BLaER1 treated with 17β-estradiol and CSF1 and Interleukin-3, amounts not matched to agents 10 nM and 100 nM (cell line): Measurements from ENCODE around the gene BTNL9.
A peak's percentile ranks its signal among the peaks of the same experiment; 100 is the strongest.

Experiments
- H3K27ac ChIP-seq, 11 experiments: shearing (Covaris generic); formaldehyde crosslinking; 2 replicates each; pipeline ENCODE4 v1.8.1; 2022
- H3K27me3 ChIP-seq, 11 experiments: shearing (Covaris generic); formaldehyde crosslinking; 2 replicates each; pipeline ENCODE4 v1.8.1; 2022
- H3K36me3 ChIP-seq, 11 experiments: shearing (Covaris generic); formaldehyde crosslinking; 2 replicates each; pipeline ENCODE4 v1.8.1; 2022
- H3K4me1 ChIP-seq, 10 experiments: shearing (Covaris generic); formaldehyde crosslinking; 2 replicates each; pipeline ENCODE4 v1.8.1; 2022
- H3K4me2 ChIP-seq, 11 experiments: shearing (Covaris generic); formaldehyde crosslinking; 2 replicates each; pipeline ENCODE4 v1.8.1; 2022
- H3K4me3 ChIP-seq, 10 experiments: shearing (Covaris generic); formaldehyde crosslinking; 2 replicates each; pipeline ENCODE4 v1.8.1; 2022
- H3K9ac ChIP-seq, 11 experiments: shearing (Covaris generic); formaldehyde crosslinking; 2 replicates each; pipeline ENCODE4 v1.8.1; 2022
- H3K9me3 ChIP-seq, 11 experiments: shearing (Covaris generic); formaldehyde crosslinking; replicated peaks in 1 of 11; 2 replicates each; pipeline ENCODE4 v1.8.1; 2022
- H4K20me1 ChIP-seq, 11 experiments: shearing (Covaris generic); formaldehyde crosslinking; 2 replicates each; pipeline ENCODE4 v1.8.1; 2022
- Cebpa-rat ChIP-seq, 11 experiments: shearing (Covaris generic); IDR thresholded peaks; 2 replicates each; pipeline ENCODE4 v1.8.1; 2022

BTNL9 gene

GRCh38 chr5:181054871-181055459 is 14.9 kb downstream of the BTNL9 start:
- H3K9me3 ChIP-seq = peaks cover 0 to 9% (median 0%) of the 10 kb centered on the region in 11 experiments; a peak in 3 of 22 replicates
- H3K4me1 ChIP-seq = peaks cover 51 to 68% (median 61%) of the 10 kb centered on the region in 10 experiments
- H4K20me1 ChIP-seq = peaks cover 0 to 13% (median 6%) of the 10 kb centered on the region in 11 experiments; a peak in 4 of 22 replicates
- H3K4me3 ChIP-seq = peak overlapping the region in 4 of 10 experiments; percentile 77 to 89 (median 87); a peak in 5 of 20 replicates
- H3K4me2 ChIP-seq = peak overlapping the region; percentile 92 to 99 (median 96)
- TF ChIP-seq Cebpa-rat (IDR thresholded peaks at IDR 0.05) = no peak
- no peak overlapping the region for H3K27ac ChIP-seq
- no peak overlapping the region for H3K9ac ChIP-seq
- H3K36me3 ChIP-seq = peaks cover 0 to 34% (median 18%) of the 10 kb centered on the region in 11 experiments; a peak in 18 of 22 replicates
- no peaks in the 10 kb centered on the region for H3K27me3 ChIP-seq

- Histone ChIP-seq H3K4me3 (no peak overlapping the region), H3K27me3 (no peaks in the 10 kb centered on the region), H4K20me1 (peaks cover 0 to 13% (median 6%) of the 10 kb centered on the region in 11 experiments; a peak in 4 of 22 replicates), H3K4me1 (peaks cover 36 to 54% (median 47%) of the 10 kb centered on the region in 10 experiments), H3K36me3 (peaks cover 0 to 46% (median 20%) of the 10 kb centered on the region in 11 experiments; a peak in 18 of 22 replicates), H3K27ac (no peak overlapping the region), H3K9me3 (peaks cover 0 to 9% (median 0%) of the 10 kb centered on the region in 11 experiments; a peak in 3 of 22 replicates), H3K9ac (no peak overlapping the region), H3K4me2 (peak overlapping the region in 4 of 11 experiments; percentile 25 to 98 (median 26); a peak in 3 of 22 replicates)
- TF ChIP-seq Cebpa-rat (IDR thresholded peaks at IDR 0.05) = no peak
These were observed 16.4 kb downstream of the BTNL9 start for GRCh38 chr5:181056431-181056830.

- no peak overlapping the region for H3K27ac ChIP-seq
- peaks cover 0 to 46% (median 20%) of the 10 kb centered on the region in 11 experiments; a peak in 18 of 22 replicates for H3K36me3 ChIP-seq
- no peak overlapping the region for H3K4me3 ChIP-seq
- H4K20me1 ChIP-seq = peaks cover 0 to 13% (median 6%) of the 10 kb centered on the region in 11 experiments; a peak in 4 of 22 replicates
- no peak overlapping the region for H3K9ac ChIP-seq
- no peak for TF ChIP-seq Cebpa-rat (IDR thresholded peaks at IDR 0.05)
- peaks cover 23 to 41% (median 34%) of the 10 kb centered on the region in 10 experiments for H3K4me1 ChIP-seq
- H3K9me3 ChIP-seq = peaks cover 0 to 11% (median 4%) of the 10 kb centered on the region in 11 experiments; a peak in 11 of 22 replicates
- no peak overlapping the region for H3K4me2 ChIP-seq
- no peaks in the 10 kb centered on the region for H3K27me3 ChIP-seq
These were observed 18.3 kb downstream of the BTNL9 start for GRCh38 chr5:181058321-181058720.

- peaks cover 3 to 16% (median 9%) of the 10 kb centered on the region in 11 experiments; a peak in 13 of 22 replicates for H3K9me3 ChIP-seq
- no peak overlapping the region for H3K27ac ChIP-seq
- H3K4me2 ChIP-seq = no peak overlapping the region
- H3K36me3 ChIP-seq = peaks cover 0 to 46% (median 20%) of the 10 kb centered on the region in 11 experiments; a peak in 18 of 22 replicates
- H4K20me1 ChIP-seq = peaks cover 0 to 12% (median 6%) of the 10 kb centered on the region in 11 experiments; a peak in 4 of 22 replicates
- no peak for TF ChIP-seq Cebpa-rat (IDR thresholded peaks at IDR 0.05)
- H3K4me1 ChIP-seq = peaks cover 21 to 40% (median 29%) of the 10 kb centered on the region in 10 experiments
- no peaks in the 10 kb centered on the region for H3K27me3 ChIP-seq
- no peak overlapping the region for H3K4me3 ChIP-seq
- no peak overlapping the region for H3K9ac ChIP-seq
These were observed 18.8 kb downstream of the BTNL9 start for GRCh38 chr5:181058786-181059296.

GRCh38 chr5:181059297-181060230 is 19.5 kb downstream of the BTNL9 start:
- Histone ChIP-seq H4K20me1 (peaks cover 0 to 7% (median 0%) of the 10 kb centered on the region in 11 experiments; a peak in 3 of 22 replicates), H3K4me1 (peaks cover 14 to 33% (median 21%) of the 10 kb centered on the region in 10 experiments), H3K27ac (no peak overlapping the region), H3K36me3 (peaks cover 0 to 46% (median 20%) of the 10 kb centered on the region in 11 experiments; a peak in 18 of 22 replicates), H3K27me3 (no peaks in the 10 kb centered on the region), H3K9me3 (peaks cover 3 to 22% (median 11%) of the 10 kb centered on the region in 11 experiments; a peak in 13 of 22 replicates), H3K9ac (no peak overlapping the region), H3K4me2 (no peak overlapping the region), H3K4me3 (no peak overlapping the region)
- no peak for TF ChIP-seq Cebpa-rat (IDR thresholded peaks at IDR 0.05)

GRCh38 chr5:181060231-181060590 is 20.1 kb downstream of the BTNL9 start:
- no peak overlapping the region for H3K27ac ChIP-seq
- no peaks in the 10 kb centered on the region for H3K27me3 ChIP-seq
- no peak overlapping the region for H3K4me3 ChIP-seq

GRCh38 chr5:181060924-181061323 is 20.9 kb downstream of the BTNL9 start:
- no peak for TF ChIP-seq Cebpa-rat (IDR thresholded peaks at IDR 0.05)
- Histone ChIP-seq H4K20me1 (no peaks in the 10 kb centered on the region), H3K36me3 (peaks cover 0 to 44% (median 18%) of the 10 kb centered on the region in 11 experiments; a peak in 18 of 22 replicates), H3K27ac (no peak overlapping the region), H3K9me3 (peaks cover 8 to 34% (median 19%) of the 10 kb centered on the region in 11 experiments; a peak in 19 of 22 replicates), H3K9ac (no peak overlapping the region), H3K4me3 (no peak overlapping the region), H3K4me1 (peaks cover 12 to 27% (median 18%) of the 10 kb centered on the region in 10 experiments), H3K27me3 (no peaks in the 10 kb centered on the region), H3K4me2 (no peak overlapping the region)

More at GRCh38 chr5:181060231-181060590, 20.1 kb downstream of the BTNL9 start:
- no peak for TF ChIP-seq Cebpa-rat (IDR thresholded peaks at IDR 0.05)
- Histone ChIP-seq H3K9ac (no peak overlapping the region), H4K20me1 (peaks cover 0 to under 1% (median 0%) of the 10 kb centered on the region in 11 experiments; a peak in 1 of 22 replicates), H3K36me3 (peaks cover 0 to 46% (median 20%) of the 10 kb centered on the region in 11 experiments; a peak in 18 of 22 replicates), H3K9me3 (peaks cover 3 to 27% (median 15%) of the 10 kb centered on the region in 11 experiments; a peak in 14 of 22 replicates), H3K4me1 (peaks cover 12 to 30% (median 20%) of the 10 kb centered on the region in 10 experiments), H3K4me2 (no peak overlapping the region)

GRCh38 chr5:181061645-181062044 is 21.6 kb downstream of the BTNL9 start:
- Histone ChIP-seq H3K4me2 (no peak overlapping the region), H3K4me1 (peaks cover 12 to 21% (median 16%) of the 10 kb centered on the region in 10 experiments), H3K36me3 (peaks cover 0 to 37% (median 18%) of the 10 kb centered on the region in 11 experiments; a peak in 18 of 22 replicates), H3K9me3 (peaks cover 14 to 41% (median 26%) of the 10 kb centered on the region in 11 experiments; a peak in 19 of 22 replicates), H3K4me3 (no peak overlapping the region), H3K9ac (no peak overlapping the region), H4K20me1 (no peaks in the 10 kb centered on the region), H3K27ac (no peak overlapping the region), H3K27me3 (no peaks in the 10 kb centered on the region)
- TF ChIP-seq Cebpa-rat (IDR thresholded peaks at IDR 0.05) = no peak
